Measurements from ENCODE around the gene SLC25A21. TPM values are rescaled to one million over a fixed set of nuclear protein-coding genes. Genes with fewer than 3 reads are reported as not detected.

SLC25A21 gene
- polyA plus RNA-seq, 2 of the 4 experiments (the other 2 are of a cell fraction) = 0.68 to 1.4 TPM

DNA sequence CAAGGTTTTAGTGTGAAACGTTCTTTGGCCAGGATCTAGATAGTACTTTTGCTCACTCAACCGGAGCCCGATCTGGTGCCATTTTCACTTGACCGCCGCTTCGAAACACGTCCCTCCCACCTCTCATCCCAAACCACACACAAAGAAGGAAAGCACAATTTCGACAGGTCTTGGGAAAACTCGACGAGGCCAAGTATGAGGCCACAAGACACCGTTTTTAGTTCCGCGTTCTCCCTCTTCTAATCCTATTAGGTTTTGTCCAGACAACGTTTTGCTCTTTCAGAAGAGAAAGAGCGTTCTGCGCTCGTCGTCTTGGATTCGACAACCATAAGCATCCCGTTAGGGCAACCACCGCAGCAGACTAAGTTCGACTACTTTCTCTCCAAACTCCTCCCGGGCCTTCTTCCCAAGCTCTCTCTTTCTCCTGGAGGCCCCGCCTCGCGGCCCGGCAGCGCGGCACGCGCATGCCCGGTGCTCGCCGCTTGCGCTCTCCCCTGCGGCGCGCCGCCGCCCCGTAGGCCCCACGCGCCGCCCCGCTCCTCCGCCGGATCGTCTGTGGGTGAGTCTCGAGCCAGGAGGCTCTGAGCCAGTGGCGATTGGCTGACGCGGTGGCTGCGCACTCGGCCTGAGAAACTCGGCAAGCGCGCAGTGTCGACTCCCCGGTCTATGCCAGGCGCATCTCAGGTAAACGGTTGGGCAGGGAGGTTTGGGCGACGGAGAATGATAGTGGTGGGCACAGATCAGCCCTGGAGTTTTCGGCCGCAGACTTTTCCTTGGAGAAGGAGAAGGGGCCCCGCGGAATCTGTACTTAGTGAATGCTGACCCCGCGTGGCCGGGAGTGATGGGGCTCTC, 25.2 kb upstream of the SLC25A21 start, which contains the start of gene MIPOL1 (continued):
- TF ChIP-seq, protein P1, sequence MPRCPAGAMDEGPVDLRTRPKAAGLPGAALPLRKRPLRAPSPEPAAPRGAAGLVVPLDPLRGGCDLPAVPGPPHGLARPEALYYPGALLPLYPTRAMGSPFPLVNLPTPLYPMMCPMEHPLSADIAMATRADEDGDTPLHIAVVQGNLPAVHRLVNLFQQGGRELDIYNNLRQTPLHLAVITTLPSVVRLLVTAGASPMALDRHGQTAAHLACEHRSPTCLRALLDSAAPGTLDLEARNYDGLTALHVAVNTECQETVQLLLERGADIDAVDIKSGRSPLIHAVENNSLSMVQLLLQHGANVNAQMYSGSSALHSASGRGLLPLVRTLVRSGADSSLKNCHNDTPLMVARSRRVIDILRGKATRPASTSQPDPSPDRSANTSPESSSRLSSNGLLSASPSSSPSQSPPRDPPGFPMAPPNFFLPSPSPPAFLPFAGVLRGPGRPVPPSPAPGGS (IDR thresholded peaks at IDR 0.05) = peak; percentile 88
- TF ChIP-seq BHLHE40 (IDR thresholded peaks at IDR 0.05; ENCODE audit: low read depth, low read length) = no peak
- TF ChIP-seq, protein P2, sequence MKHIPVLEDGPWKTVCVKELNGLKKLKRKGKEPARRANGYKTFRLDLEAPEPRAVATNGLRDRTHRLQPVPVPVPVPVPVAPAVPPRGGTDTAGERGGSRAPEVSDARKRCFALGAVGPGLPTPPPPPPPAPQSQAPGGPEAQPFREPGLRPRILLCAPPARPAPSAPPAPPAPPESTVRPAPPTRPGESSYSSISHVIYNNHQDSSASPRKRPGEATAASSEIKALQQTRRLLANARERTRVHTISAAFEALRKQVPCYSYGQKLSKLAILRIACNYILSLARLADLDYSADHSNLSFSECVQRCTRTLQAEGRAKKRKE (CRISPR knock-in tag; IDR thresholded peaks at IDR 0.05; ENCODE audit: low read depth) = no peak
- TF ChIP-seq JUNB (IDR thresholded peaks at IDR 0.05) = no peak
- peak in 1 of 2 experiments; percentile 54; a peak in 3 of 5 replicates for TF ChIP-seq RAD21 (conservative IDR thresholded peaks at IDR 0.05 in 1 of 2, IDR thresholded peaks at IDR 0.05 in 1 of 2)

DNA sequence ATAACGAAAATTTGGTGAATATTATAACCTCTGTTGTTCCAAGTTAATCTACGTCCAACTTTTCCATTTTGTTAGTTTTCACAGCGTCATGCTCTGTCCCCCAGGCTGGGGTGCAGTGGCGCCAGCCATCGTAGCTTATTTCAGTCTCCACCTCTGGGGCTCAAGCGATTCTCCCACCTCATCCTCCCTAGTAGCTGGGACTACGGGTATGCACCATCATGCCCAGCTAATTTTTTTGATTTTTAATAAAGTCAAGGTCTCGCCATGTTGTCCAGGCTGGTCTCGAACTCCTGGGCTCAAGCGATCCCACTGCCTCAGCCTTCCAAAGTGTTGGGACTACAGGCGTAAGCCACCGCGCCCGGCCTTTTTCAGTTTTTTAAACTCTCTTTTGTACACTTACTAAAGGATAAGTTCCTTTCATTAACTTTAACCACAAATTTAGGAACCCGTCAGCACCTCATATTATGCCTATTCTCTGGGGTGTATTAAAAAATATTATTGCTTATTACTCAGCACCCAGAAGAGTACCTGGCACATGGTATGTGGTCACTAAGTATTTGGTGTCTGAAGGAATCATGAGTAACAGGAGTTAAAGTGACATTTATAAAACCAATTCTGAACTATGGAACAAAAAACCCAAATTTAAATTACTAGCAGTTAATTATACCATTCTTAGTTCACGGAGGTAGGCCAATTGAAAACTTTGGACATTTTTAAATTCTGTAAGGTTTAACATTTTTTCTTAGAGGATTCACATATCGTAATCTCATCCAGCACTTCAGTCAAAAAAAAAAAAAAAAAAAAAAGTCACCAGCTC, 24.4 kb upstream of the SLC25A21 start:
- peak overlapping the region; percentile 85 to 91 for H3K27ac ChIP-seq
- no peak for FAIRE-seq

DNA sequence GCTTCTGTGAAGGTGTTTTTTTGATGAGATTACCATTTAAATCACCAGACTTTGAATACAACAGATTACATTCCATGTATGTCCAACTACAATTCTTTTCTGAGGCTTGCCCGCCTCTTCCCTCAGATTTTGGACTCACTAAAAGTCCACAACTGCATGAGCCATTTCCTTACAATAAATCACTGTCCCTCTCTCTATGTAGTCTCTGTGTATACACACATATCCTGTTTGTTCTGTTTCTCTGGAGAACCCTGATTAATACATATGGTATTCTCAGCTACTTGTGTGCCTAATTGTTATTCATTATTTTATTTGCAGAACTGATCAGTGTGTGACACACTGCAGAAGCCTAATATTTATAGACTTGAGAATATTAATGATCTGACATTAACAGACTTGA, 22.9 kb upstream of the SLC25A21 start:
- Histone ChIP-seq H3K9me3 (no peaks in the 10 kb centered on the region), H3K27ac (no peak overlapping the region), H3K4me3 (no peak overlapping the region), H3K4me2 (no peak overlapping the region), H3K4me1 (peaks cover 5% of the 10 kb centered on the region; the same call in 2 of the 3 replicates)
- DNase-seq (ENCODE audit: low read depth in 1 of 2, low spot score in 1 of 2) (no peak), FAIRE-seq (no peak), ATAC-seq (no peak)
- CTCF ChIA-PET = interaction anchor here (0.6 to 3.7 kb wide), 4 partner anchors 9 to 651 kb away, joined by 3 to 12 read pairs (median 3); partner anchors contain the start of gene SLC25A21
- POLR2A ChIA-PET = interaction anchor here (1.0 kb wide), 1 partner anchor 23 kb away, joined by 3 read pairs; the partner anchor contains the start of gene SLC25A21
- TF ChIP-seq HDAC2 (IDR thresholded peaks at IDR 0.05) = no peak
- no peak for TF ChIP-seq RNF2 (IDR thresholded peaks at IDR 0.05; ENCODE audit: borderline replicate concordance, low read depth)
- no peak for TF ChIP-seq HOXA7 (CRISPR knock-in tag; IDR thresholded peaks at IDR 0.05)
- no peak for TF ChIP-seq HEYL (CRISPR knock-in tag; IDR thresholded peaks at IDR 0.05)
- no peak for TF ChIP-seq KDM1A (IDR thresholded peaks at IDR 0.05; ENCODE audit: low read depth)
- TF ChIP-seq, protein P1 (IDR thresholded peaks at IDR 0.05) = no peak
- TF ChIP-seq FOSL2 (IDR thresholded peaks at IDR 0.05) = no peak
- TF ChIP-seq FOSL2 (CRISPR knock-in tag; IDR thresholded peaks at IDR 0.05) = no peak
- TF ChIP-seq MAZ (IDR thresholded peaks at IDR 0.05; ENCODE audit: borderline replicate concordance, low read depth, low read length) = no peak
- TF ChIP-seq ZFP36 (IDR thresholded peaks at IDR 0.05; ENCODE audit: borderline replicate concordance, partially characterized antibody) = no peak
- TF ChIP-seq HOXB13 (CRISPR knock-in tag; IDR thresholded peaks at IDR 0.05; ENCODE audit: low read depth) = no peak
- TF ChIP-seq, protein P3, sequence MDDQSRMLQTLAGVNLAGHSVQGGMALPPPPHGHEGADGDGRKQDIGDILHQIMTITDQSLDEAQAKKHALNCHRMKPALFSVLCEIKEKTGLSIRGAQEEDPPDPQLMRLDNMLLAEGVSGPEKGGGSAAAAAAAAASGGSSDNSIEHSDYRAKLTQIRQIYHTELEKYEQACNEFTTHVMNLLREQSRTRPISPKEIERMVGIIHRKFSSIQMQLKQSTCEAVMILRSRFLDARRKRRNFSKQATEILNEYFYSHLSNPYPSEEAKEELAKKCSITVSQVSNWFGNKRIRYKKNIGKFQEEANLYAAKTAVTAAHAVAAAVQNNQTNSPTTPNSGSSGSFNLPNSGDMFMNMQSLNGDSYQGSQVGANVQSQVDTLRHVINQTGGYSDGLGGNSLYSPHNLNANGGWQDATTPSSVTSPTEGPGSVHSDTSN (IDR thresholded peaks at IDR 0.05) = no peak
- TF ChIP-seq RAD21 (conservative IDR thresholded peaks at IDR 0.05 in 1 of 2, IDR thresholded peaks at IDR 0.05 in 1 of 2) = no peak
- TF ChIP-seq, protein P4, sequence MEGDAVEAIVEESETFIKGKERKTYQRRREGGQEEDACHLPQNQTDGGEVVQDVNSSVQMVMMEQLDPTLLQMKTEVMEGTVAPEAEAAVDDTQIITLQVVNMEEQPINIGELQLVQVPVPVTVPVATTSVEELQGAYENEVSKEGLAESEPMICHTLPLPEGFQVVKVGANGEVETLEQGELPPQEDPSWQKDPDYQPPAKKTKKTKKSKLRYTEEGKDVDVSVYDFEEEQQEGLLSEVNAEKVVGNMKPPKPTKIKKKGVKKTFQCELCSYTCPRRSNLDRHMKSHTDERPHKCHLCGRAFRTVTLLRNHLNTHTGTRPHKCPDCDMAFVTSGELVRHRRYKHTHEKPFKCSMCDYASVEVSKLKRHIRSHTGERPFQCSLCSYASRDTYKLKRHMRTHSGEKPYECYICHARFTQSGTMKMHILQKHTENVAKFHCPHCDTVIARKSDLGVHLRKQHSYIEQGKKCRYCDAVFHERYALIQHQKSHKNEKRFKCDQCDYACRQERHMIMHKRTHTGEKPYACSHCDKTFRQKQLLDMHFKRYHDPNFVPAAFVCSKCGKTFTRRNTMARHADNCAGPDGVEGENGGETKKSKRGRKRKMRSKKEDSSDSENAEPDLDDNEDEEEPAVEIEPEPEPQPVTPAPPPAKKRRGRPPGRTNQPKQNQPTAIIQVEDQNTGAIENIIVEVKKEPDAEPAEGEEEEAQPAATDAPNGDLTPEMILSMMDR (IDR thresholded peaks at IDR 0.05) = no peak
- no peak for TF ChIP-seq ZC3H11A (IDR thresholded peaks at IDR 0.05)
- TF ChIP-seq CHD2 (IDR thresholded peaks at IDR 0.05; ENCODE audit: low read length, partially characterized antibody) = no peak
- WGBS (ENCODE audit: missing lambda C conversion rate) = 69% methylated on average over 1 of the region's 1 CpG

More for the DNA sequence above, 24.4 kb upstream of the SLC25A21 start:
- H3K4me1 ChIP-seq = peaks cover 5% of the 10 kb centered on the region; the same call in 2 of the 3 replicates
- peak overlapping the region; percentile 72 for H3K4me2 ChIP-seq
- H3K4me3 ChIP-seq = peak overlapping the region; percentile 64
- WGBS (ENCODE audit: missing lambda C conversion rate) = 93% methylated on average over 17 of the region's 17 CpGs
- TF ChIP-seq ZFP36 (IDR thresholded peaks at IDR 0.05; ENCODE audit: borderline replicate concordance, partially characterized antibody) (peak; percentile 12), RARB (CRISPR knock-in tag; IDR thresholded peaks at IDR 0.05) (no peak)
- no peak for DNase-seq (ENCODE audit: low read depth in 1 of 2, low spot score in 1 of 2)
- no peaks in the 10 kb centered on the region for H3K9me3 ChIP-seq
- ChIA-PET CTCF (interaction anchor here (1.2 to 3.7 kb wide), 5 partner anchors 8 to 45 kb away, joined by 3 to 12 read pairs (median 3); partner anchors contain the start of gene SLC25A21), POLR2A (interaction anchor here (1.0 to 2.2 kb wide), 4 partner anchors 15 to 1370 kb away, joined by 3 to 20 read pairs (median 4); partner anchors contain the start of genes BRMS1L and SLC25A21)
- no peak for ATAC-seq
